Mononuclear cell (primary cell): ENCODE measurements around the gene COL6A1. TPM values are rescaled to one million over a fixed set of nuclear protein-coding genes. Genes with fewer than 3 reads are reported as not detected.

Experiments used
- H3K27me3 ChIP-seq: 2 replicates; pipeline ENCODE4 v1.6.0; 2011; ENCODE audit warnings: low read length, control low read depth; ENCODE audit not compliant: insufficient read depth
- H3K4me1 ChIP-seq: 2 replicates; pipeline ENCODE4 v1.5.1; 2011; ENCODE audit warnings: mild to moderate bottlenecking, low read length, control low read depth; ENCODE audit not compliant: insufficient read depth
- H3K4me3 ChIP-seq: 2 replicates; pipeline ENCODE4 v1.5.1; 2011; ENCODE audit warnings: mild to moderate bottlenecking, low read length, moderate library complexity
- H3K9me3 ChIP-seq: 2 replicates; pipeline ENCODE4 v1.5.1; 2011; ENCODE audit warnings: low read depth, mild to moderate bottlenecking, control low read depth, low read length
- total RNA-seq: library from RNA; depleted of rRNA; stranded (reverse); fragments of >200 nt; gene quantifications from one replicate; pipeline ENCODE4 v1.2.3, GENCODE V29; 2012

The COL6A1 gene
- total RNA-seq, 1 donor: 1.4 TPM

DNA sequence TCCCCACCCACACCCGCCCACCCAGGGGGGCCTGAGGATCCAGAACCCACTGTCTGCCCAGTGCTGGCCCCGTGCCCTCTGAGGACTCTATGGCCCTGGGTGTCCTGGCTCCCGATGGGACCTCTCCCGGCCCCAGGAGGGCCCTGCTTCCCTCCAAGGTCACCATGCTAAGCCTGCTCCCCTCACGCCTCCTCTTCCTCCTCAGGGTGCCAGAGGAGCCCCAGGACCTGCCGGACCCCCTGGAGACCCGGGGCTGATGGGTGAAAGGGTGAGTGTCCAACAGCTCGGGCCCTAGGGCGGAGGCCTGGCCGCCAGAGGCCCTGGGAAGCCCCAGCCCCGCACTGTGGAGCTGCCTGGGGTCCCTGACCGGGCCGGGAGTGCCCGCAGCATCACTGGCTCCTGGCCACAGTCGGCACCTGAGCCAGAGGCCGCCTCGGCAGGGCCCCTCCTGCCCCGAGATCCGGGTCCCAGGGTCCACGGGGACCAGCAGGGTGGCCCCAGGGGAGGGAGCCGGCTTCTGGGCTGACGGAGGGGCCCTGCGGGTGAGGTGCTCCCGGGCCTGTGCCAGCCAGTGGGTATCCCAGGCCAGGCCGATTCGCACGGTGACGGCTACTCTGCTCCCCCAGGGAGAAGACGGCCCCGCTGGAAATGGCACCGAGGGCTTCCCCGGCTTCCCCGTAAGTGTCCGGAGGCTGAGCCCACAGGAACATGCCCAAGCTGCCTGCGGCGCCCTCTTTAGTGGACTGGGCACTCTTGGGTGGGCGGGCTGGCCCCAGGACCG is 16.1 kb downstream of the COL6A1 start:
- H3K4me1 ChIP-seq: no peaks in the 10 kb centered on the region
- no peak overlapping the region for H3K4me3 ChIP-seq
- no peaks in the 10 kb centered on the region for H3K9me3 ChIP-seq
- H3K27me3 ChIP-seq: no peaks in the 10 kb centered on the region

DNA sequence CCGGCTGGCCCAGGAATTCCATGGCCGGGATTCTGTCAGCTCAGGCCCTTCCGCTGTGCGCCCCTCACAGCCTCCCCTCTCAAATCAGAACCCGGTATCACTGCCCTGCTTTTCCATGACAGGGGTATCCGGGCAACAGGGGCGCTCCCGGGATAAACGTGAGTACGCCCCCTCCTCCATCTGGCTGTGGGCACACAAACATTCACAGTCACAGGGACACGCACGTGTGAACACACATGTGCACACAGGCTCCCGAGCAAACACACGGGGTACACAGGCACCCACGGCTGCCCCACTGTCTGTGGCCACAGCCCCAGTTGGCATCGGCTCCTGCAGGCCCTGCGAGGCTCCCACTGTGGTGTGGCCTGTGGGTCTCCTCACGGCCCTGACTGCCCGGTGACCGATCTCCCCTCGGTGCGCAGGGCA is 16.7 kb downstream of the COL6A1 start:
- Histone ChIP-seq H3K27me3 (no peaks in the 10 kb centered on the region), H3K9me3 (no peaks in the 10 kb centered on the region), H3K4me1 (no peaks in the 10 kb centered on the region), H3K4me3 (no peak overlapping the region)

DNA sequence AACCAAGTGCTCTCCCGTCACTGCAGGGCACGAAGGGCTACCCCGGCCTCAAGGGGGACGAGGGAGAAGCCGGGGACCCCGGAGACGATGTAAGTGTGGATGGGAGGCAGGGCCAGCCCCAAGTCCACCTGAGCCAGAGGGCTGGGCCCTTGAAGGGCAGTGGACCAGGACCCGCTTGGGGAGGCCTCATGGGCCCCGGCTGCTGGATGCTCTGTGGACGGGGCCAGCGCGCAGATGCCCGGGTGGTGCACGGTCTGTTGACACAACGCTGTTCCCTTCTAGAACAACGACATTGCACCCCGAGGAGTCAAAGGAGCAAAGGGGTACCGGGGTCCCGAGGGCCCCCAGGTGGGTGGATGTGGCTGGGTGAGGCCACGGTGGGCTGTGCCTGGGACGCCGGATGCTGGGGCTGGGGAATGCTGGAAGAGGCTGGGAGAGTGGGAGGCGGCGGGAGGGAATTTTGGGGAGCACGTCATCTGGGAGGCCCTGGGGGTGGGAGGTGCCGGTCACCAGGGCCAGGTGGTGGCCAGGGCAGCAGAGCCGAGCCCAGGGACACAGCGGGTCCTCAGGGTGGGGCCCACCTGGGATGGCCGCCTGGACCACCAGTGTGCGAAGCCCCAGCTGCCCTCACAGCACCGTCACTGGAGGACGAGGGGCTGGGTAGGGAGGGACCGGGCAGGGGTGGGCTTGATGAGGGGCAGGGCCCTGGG is 17.5 kb downstream of the COL6A1 start:
- Histone ChIP-seq H3K9me3 (no peaks in the 10 kb centered on the region), H3K4me3 (no peak overlapping the region), H3K4me1 (no peaks in the 10 kb centered on the region), H3K27me3 (no peaks in the 10 kb centered on the region)

- Histone ChIP-seq H3K27me3 (no peaks in the 10 kb centered on the region), H3K4me1 (no peaks in the 10 kb centered on the region), H3K4me3 (no peak overlapping the region), H3K9me3 (no peaks in the 10 kb centered on the region)
Observed at GRCh38 chr21:45999581-46000181, 18.1 kb downstream of the COL6A1 start.

DNA sequence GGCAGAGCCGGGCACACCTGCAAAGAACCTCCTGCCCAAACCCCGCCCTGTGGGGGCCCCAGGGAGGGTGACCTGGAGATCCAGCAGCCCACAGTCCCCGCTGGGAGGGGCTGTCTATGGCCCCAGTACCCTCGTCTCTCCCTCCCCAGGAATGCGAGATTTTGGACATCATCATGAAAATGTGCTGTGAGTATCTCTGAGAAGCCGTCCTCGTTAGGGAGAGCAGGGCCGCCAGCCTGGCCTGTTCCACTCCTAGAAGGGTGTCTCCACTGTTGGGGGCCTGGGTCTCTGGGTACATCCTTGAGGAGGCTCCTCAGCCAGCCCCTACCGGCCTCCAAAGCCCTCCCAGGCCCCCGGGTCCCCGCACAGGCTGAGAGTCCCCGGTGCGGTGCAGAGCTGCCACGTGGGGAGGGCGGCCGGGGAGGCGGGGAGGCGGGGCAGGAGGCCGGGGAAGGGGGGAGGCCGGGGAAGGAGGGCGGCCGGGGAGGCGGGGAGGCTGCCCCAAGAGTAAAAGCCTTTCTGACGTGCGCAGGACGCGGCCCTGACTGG is 18.7 kb downstream of the COL6A1 start:
- Histone ChIP-seq H3K4me3 (no peak overlapping the region), H3K4me1 (no peaks in the 10 kb centered on the region), H3K27me3 (no peaks in the 10 kb centered on the region), H3K9me3 (no peaks in the 10 kb centered on the region)

DNA sequence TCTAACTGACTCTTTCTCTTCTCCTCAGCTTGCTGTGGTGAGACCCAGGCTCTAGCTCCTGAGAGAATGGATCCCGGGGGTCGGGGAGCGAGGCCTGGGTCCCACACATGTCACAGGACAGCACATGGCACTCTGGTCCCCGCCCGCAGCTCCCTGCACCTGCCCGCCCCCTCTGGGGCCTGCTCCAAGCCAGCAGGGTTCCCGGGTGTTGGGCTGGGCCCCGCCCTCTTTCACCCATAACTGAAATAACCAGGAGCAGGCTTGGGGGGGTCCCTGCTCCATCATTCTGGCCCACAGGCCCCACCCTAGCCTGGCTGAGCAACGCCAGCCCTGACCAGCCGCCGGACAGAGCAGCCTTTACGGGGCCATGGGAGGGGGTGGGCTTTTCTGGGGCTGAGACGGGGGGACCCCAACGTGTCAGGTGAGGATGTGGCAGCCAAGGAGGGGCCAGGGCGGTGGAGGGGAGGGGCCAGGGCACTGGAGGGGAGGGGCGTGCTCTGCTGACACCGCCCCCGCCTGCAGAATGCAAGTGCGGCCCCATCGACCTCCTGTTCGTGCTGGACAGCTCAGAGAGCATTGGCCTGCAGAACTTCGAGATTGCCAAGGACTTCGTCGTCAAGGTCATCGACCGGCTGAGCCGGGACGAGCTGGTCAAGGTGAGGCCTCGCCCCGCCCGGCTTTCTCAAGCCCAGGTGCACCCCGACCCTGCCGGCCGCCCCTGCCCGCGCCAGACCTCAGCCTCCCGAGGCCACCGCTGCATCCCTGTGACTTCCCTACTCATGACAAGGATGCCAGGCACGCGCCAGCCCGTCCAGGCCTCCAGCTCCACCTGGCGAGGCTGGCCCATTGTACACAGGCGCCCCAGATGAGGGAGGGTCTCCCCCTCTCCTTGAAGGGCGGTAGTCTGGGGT is 19.4 kb downstream of the COL6A1 start:
- no peaks in the 10 kb centered on the region for H3K4me1 ChIP-seq
- H3K4me3 ChIP-seq: no peak overlapping the region
- no peaks in the 10 kb centered on the region for H3K9me3 ChIP-seq
- no peaks in the 10 kb centered on the region for H3K27me3 ChIP-seq

DNA sequence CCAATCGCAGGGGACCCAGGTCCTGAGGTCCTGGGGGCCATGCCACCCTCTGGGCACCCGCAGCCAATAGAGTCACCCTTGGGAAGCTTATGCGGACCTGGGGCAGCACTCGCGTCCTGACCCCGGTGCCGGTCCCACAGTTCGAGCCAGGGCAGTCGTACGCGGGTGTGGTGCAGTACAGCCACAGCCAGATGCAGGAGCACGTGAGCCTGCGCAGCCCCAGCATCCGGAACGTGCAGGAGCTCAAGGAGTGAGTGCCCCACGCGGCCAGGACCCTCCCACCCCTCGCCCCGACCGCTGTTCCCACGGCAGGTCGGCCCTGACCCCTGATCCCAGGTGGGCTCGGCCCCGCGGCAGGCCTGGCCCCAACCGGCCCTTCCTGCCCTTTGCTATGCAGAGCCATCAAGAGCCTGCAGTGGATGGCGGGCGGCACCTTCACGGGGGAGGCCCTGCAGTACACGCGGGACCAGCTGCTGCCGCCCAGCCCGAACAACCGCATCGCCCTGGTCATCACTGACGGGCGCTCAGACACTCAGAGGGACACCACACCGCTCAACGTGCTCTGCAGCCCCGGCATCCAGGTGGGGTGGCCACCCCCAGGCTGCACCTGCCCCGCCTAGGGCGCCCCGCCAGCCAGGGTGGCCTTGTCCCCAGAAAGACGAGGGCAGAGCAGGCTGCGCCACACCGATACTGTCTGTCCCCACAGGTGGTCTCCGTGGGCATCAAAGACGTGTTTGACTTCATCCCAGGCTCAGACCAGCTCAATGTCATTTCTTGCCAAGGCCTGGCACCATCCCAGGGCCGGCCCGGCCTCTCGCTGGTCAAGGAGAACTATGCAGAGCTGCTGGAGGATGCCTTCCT is 20.5 kb downstream of the COL6A1 start:
- Histone ChIP-seq H3K27me3 (no peaks in the 10 kb centered on the region), H3K9me3 (no peaks in the 10 kb centered on the region), H3K4me1 (no peaks in the 10 kb centered on the region), H3K4me3 (no peak overlapping the region)

GRCh38 chr21:46002841-46003574 is 21.4 kb downstream of the COL6A1 start:
- Histone ChIP-seq H3K9me3 (no peaks in the 10 kb centered on the region), H3K4me3 (no peak overlapping the region), H3K27me3 (no peaks in the 10 kb centered on the region), H3K4me1 (no peaks in the 10 kb centered on the region)

- H3K27me3 ChIP-seq: no peaks in the 10 kb centered on the region
- H3K4me3 ChIP-seq: no peak overlapping the region
- no peaks in the 10 kb centered on the region for H3K4me1 ChIP-seq
- no peaks in the 10 kb centered on the region for H3K9me3 ChIP-seq
Observed at GRCh38 chr21:46003575-46004007, 22.0 kb downstream of the COL6A1 start.

GRCh38 chr21:46004168-46004861 is 22.7 kb downstream of the COL6A1 start:
- Histone ChIP-seq H3K4me3 (no peak overlapping the region), H3K4me1 (no peaks in the 10 kb centered on the region), H3K27me3 (no peaks in the 10 kb centered on the region), H3K9me3 (no peaks in the 10 kb centered on the region)

DNA sequence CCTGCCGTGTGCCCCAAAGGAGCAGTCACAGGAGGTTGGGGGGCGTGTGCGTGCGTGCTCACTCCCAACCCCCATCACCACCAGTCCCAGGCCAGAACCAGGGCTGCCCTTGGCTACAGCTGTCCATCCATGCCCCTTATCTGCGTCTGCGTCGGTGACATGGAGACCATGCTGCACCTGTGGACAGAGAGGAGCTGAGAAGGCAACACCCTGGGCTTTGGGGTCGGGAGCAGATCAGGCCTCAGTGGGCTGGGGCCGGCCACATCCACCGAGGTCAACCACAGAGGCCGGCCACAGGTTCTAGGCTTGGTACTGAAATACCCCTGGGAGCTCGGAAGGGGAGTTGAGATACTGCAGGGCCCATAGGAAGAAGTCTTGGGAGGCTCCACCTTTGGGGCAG is 23.5 kb downstream of the COL6A1 start:
- Histone ChIP-seq H3K4me3 (no peak overlapping the region), H3K27me3 (no peaks in the 10 kb centered on the region), H3K4me1 (no peaks in the 10 kb centered on the region), H3K9me3 (no peaks in the 10 kb centered on the region)

DNA sequence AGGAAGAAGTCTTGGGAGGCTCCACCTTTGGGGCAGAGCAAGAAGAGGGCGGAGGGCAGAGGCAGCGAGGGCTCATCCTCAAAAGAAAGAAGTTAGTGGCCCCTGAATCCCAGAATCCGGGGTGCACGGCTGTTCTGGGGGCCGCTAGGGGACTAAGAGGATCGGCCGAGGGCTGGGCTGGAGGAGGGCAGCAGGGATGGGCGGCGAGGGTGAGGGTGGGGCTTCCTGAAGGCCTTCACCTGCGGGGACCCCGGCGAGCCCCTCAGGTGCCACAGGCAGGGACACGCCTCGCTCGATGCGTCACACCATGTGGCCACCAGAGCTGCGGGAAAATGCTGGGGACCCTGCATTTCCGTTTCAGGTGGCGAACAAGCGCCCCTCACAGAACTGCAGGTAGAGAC is 23.9 kb downstream of the COL6A1 start:
- no peaks in the 10 kb centered on the region for H3K4me1 ChIP-seq
- H3K27me3 ChIP-seq: no peaks in the 10 kb centered on the region
- no peak overlapping the region for H3K4me3 ChIP-seq
- no peaks in the 10 kb centered on the region for H3K9me3 ChIP-seq
